ENCODE measurements around the gene PLXNB3.

The PLXNB3 gene

DNA sequence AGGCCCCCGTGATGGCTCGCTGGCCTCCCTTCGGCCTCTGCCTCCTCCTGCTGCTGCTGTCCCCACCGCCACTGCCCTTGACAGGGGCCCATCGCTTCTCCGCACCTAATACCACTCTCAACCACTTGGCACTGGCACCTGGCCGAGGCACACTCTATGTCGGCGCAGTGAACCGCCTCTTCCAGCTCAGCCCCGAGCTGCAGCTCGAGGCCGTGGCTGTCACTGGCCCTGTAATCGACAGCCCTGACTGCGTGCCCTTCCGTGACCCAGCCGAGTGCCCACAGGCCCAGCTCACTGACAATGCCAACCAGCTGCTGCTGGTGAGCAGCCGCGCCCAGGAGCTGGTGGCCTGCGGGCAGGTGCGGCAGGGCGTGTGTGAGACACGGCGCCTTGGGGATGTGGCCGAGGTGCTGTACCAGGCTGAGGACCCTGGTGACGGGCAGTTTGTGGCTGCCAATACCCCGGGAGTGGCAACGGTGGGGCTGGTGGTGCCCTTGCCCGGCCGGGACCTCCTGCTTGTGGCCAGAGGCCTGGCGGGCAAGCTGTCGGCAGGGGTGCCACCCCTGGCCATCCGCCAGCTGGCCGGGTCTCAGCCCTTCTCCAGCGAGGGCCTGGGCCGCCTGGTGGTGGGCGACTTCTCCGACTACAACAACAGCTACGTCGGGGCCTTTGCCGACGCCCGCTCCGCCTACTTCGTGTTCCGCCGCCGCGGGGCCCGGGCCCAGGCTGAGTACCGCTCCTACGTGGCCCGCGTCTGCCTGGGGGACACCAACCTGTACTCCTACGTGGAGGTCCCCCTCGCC, 3.0 kb downstream of the PLXNB3 start:
- DNase-seq (ENCODE audit: low read depth, low spot score): no peak
- in situ Hi-C loops (cut with HindIII; ENCODE audit: low sequenced_read_pairs): no loop called here
- no peak overlapping the region for H3K4me3 ChIP-seq (ENCODE audit: low read depth, low read length)
- no peak for TF ChIP-seq CTCF (IDR thresholded peaks at IDR 0.05; ENCODE audit: low read depth, low read length)

- in situ Hi-C loops (cut with HindIII; ENCODE audit: low sequenced_read_pairs): no loop called here
- DNase-seq (ENCODE audit: low read depth, low spot score): no peak
- no peak overlapping the region for H3K4me3 ChIP-seq (ENCODE audit: low read depth, low read length)
- TF ChIP-seq CTCF (IDR thresholded peaks at IDR 0.05; ENCODE audit: low read depth, low read length): no peak
Observed at GRCh38 chrX:153767674-153768055, 3.6 kb downstream of the PLXNB3 start.

DNA sequence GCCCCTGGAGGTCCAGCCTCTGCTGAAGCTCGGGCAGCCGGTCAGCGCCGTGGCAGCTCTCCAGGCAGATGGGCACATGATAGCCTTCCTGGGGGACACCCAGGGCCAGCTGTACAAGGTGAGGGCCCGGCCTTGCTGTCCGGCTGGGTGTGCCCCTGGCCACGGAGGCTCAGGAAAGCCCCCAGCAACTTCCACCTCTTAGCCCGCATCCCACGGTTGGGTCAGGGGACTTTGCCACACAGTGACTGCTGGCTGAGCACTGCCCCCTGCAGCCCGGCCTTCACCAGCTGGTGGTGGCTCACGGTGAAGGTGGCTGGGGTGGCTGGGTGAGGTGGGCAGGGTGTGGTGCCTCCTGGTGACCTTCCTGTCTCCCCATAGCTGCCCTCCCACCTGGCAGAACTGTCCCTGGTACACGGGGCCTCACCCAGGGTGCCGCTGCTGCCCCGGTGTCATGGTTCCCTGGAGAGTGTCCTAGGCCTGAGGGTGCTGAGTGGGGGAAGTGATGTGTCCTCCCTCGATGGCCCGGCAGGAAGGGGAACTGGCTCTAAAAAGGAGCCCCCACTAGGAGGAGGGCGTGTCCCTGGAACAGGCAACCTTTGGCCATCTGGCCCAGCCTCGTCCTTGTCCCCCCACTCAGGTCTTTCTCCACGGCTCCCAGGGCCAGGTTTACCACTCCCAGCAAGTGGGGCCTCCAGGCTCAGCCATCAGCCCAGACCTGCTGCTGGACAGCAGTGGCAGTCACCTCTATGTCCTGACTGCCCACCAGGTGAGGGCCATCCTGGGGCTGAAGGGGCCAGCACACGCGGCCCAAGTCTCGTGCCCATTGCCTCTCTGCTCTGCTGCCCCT, 4.5 kb downstream of the PLXNB3 start:
- H3K4me3 ChIP-seq (ENCODE audit: low read depth, low read length): no peak overlapping the region
- TF ChIP-seq CTCF (IDR thresholded peaks at IDR 0.05; ENCODE audit: low read depth, low read length): no peak
- DNase-seq (ENCODE audit: low read depth, low spot score): no peak
- in situ Hi-C loops (cut with HindIII; ENCODE audit: low sequenced_read_pairs): no loop called here

DNA sequence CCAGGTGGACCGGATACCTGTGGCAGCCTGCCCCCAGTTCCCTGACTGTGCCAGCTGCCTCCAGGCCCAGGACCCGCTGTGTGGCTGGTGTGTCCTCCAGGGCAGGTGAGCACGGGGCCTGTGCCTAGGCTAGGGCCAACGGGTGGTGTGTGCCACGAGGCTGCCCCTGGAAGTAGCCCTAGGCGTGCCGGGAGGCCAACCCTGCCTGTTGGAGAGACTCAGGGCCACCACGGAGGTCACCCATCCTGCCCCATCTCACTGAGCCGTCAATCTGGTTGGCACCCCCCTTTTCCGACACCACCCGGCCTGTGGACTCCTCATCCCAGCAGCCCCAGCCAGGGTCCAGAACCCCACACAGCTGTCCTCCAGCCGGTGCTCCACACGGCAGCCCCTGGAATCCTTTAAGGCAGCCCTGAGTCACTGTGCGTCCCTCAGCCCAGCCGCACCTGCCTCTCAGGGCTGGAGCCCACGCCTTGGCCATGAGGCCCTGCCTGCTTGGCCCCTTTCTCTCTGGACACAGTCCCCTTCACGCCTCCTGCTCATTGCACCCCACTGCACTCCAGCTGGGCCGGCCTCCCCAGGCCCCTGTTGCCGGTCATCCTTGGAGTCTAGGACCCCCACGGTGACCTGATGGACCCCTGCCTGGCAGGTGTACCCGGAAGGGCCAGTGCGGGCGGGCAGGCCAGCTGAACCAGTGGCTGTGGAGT, 5.3 kb downstream of the PLXNB3 start:
- TF ChIP-seq CTCF (IDR thresholded peaks at IDR 0.05; ENCODE audit: low read depth, low read length): no peak
- in situ Hi-C loops (cut with HindIII; ENCODE audit: low sequenced_read_pairs): no loop called here
- no peak overlapping the region for H3K4me3 ChIP-seq (ENCODE audit: low read depth, low read length)
- no peak for DNase-seq (ENCODE audit: low read depth, low spot score)

DNA sequence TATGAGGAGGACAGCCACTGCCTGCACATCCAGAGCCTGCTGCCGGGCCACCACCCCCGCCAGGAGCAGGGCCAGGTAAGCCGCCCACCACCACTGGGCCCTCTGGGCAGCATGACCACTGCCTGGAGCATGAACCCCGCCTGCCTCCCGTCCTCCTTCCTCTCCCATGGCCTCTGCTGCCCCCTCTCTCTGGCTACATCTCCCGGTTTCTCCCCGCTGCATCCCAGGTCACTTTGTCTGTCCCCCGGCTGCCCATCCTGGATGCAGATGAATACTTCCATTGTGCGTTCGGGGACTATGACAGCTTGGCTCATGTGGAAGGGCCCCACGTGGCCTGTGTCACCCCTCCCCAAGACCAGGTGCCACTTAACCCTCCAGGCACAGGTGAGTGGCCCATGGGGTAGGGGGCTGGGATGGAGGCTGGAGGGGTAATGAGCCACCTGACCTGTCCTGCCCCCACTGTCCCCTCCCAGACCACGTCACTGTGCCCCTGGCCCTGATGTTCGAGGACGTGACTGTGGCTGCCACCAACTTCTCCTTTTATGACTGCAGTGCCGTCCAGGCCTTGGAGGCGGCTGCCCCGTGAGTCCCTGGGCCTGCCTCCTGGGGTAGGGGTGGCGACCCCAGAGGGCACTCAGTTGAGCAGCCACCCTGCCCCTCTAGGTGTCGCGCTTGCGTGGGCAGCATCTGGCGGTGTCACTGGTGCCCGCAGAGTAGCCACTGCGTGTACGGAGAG, 6.0 kb downstream of the PLXNB3 start:
- H3K4me3 ChIP-seq (ENCODE audit: low read depth, low read length): no peak overlapping the region
- TF ChIP-seq CTCF (IDR thresholded peaks at IDR 0.05; ENCODE audit: low read depth, low read length): no peak
- in situ Hi-C loops (cut with HindIII; ENCODE audit: low sequenced_read_pairs): no loop called here
- DNase-seq (ENCODE audit: low read depth, low spot score): no peak
